ENCODE measurements around the gene VSTM5. TPM values are rescaled to one million over a fixed set of nuclear protein-coding genes. Genes with fewer than 3 reads are reported as not detected.

VSTM5 gene
- total and polyA plus RNA-seq, 2 experiments from 2014 or later, result 0.17 to 0.97 TPM

GRCh38 chr11:93804879-93805278, 45.5 kb downstream of the VSTM5 start:
- DNase-seq (ENCODE audit: low spot score), result no peak
- TF ChIP-seq EZH2 (IDR thresholded peaks at IDR 0.05; ENCODE audit: borderline replicate concordance) (no peak), EZH2phosphoT487 (IDR thresholded peaks at IDR 0.05; ENCODE audit: low read depth, severe bottlenecking, unreplicated experiment) (no peak)
- Histone ChIP-seq H3K79me2 (peaks cover 38% of the 10 kb centered on the region), H3K4me2 (no peak overlapping the region), H3K27me3 (no peaks in the 10 kb centered on the region), H3K27ac (no peak overlapping the region), H3K4me3 (no peak overlapping the region), H3K4me1 (ENCODE audit: insufficient read depth) (no peaks in the 10 kb centered on the region), H3K9me3 (ENCODE audit: low read depth) (no peaks in the 10 kb centered on the region), H2AFZ (no peak overlapping the region), H3K9me2 (replicated peaks; ENCODE audit: insufficient read depth) (no peaks in the 10 kb centered on the region), H4K20me1 (ENCODE audit: insufficient read depth, poor library complexity, severe bottlenecking) (peaks cover 4% of the 10 kb centered on the region), H3K36me3 (replicated peaks; ENCODE audit: insufficient read depth, low read depth) (no peaks in the 10 kb centered on the region)
- WGBS (ENCODE audit: low lambda C conversion rate, missing lambda C conversion rate), result 100% methylated on average over 2 of the region's 2 CpGs

- DNase-seq (ENCODE audit: low spot score), result no peak
- H3K36me3 ChIP-seq (replicated peaks; ENCODE audit: insufficient read depth, low read depth), result peaks cover 8% of the 10 kb centered on the region
- WGBS (ENCODE audit: low lambda C conversion rate, missing lambda C conversion rate), result 88% methylated on average over 2 of the region's 2 CpGs
- H4K20me1 ChIP-seq (ENCODE audit: insufficient read depth, poor library complexity, severe bottlenecking), result no peaks in the 10 kb centered on the region
- H3K27ac ChIP-seq, result no peak overlapping the region
- H2AFZ ChIP-seq, result no peak overlapping the region
- no peaks in the 10 kb centered on the region for H3K9me2 ChIP-seq (replicated peaks; ENCODE audit: insufficient read depth)
- no peak overlapping the region for H3K4me2 ChIP-seq
- H3K27me3 ChIP-seq, result no peaks in the 10 kb centered on the region
- H3K4me3 ChIP-seq, result no peak overlapping the region
- no peaks in the 10 kb centered on the region for H3K9me3 ChIP-seq (ENCODE audit: low read depth)
- TF ChIP-seq EZH2 (IDR thresholded peaks at IDR 0.05; ENCODE audit: borderline replicate concordance), result no peak
- TF ChIP-seq CTCF (IDR thresholded peaks at IDR 0.05; ENCODE audit: poor library complexity), result no peak
- no peak for TF ChIP-seq EZH2phosphoT487 (IDR thresholded peaks at IDR 0.05; ENCODE audit: low read depth, severe bottlenecking, unreplicated experiment)
- no peaks in the 10 kb centered on the region for H3K4me1 ChIP-seq (ENCODE audit: insufficient read depth)
- H3K79me2 ChIP-seq, result peaks cover 36% of the 10 kb centered on the region
Measured at GRCh38 chr11:93801366-93801765, 49.1 kb downstream of the VSTM5 start.

GRCh38 chr11:93796441-93797231, 53.8 kb downstream of the VSTM5 start:
- Histone ChIP-seq H2AFZ (no peak overlapping the region), H3K79me2 (peaks cover 53% of the 10 kb centered on the region), H3K4me3 (no peak overlapping the region), H3K4me2 (no peak overlapping the region), H3K9me3 (ENCODE audit: low read depth) (no peaks in the 10 kb centered on the region), H3K27ac (no peak overlapping the region), H3K9me2 (replicated peaks; ENCODE audit: insufficient read depth) (no peaks in the 10 kb centered on the region), H3K36me3 (replicated peaks; ENCODE audit: insufficient read depth, low read depth) (peaks cover 8% of the 10 kb centered on the region), H4K20me1 (ENCODE audit: insufficient read depth, poor library complexity, severe bottlenecking) (peaks cover 11% of the 10 kb centered on the region), H3K27me3 (no peaks in the 10 kb centered on the region), H3K4me1 (ENCODE audit: insufficient read depth) (no peaks in the 10 kb centered on the region)
- no peak for DNase-seq (ENCODE audit: low spot score)
- TF ChIP-seq EZH2 (IDR thresholded peaks at IDR 0.05; ENCODE audit: borderline replicate concordance) (no peak), EZH2phosphoT487 (IDR thresholded peaks at IDR 0.05; ENCODE audit: low read depth, severe bottlenecking, unreplicated experiment) (no peak), CTCF (IDR thresholded peaks at IDR 0.05; ENCODE audit: poor library complexity) (no peak)
- WGBS (ENCODE audit: low lambda C conversion rate, missing lambda C conversion rate), result 88% methylated on average over 6 of the region's 6 CpGs

- no peak for DNase-seq (ENCODE audit: low spot score)
- H3K79me2 ChIP-seq, result peaks cover 86% of the 10 kb centered on the region
- peaks cover 11% of the 10 kb centered on the region for H3K4me1 ChIP-seq (ENCODE audit: insufficient read depth)
- TF ChIP-seq EZH2 (IDR thresholded peaks at IDR 0.05; ENCODE audit: borderline replicate concordance), result no peak
- TF ChIP-seq CTCF (IDR thresholded peaks at IDR 0.05; ENCODE audit: poor library complexity), result no peak
- TF ChIP-seq EZH2phosphoT487 (IDR thresholded peaks at IDR 0.05; ENCODE audit: low read depth, severe bottlenecking, unreplicated experiment), result no peak
- H3K9me2 ChIP-seq (replicated peaks; ENCODE audit: insufficient read depth), result no peaks in the 10 kb centered on the region
- H2AFZ ChIP-seq, result no peak overlapping the region
- H4K20me1 ChIP-seq (ENCODE audit: insufficient read depth, poor library complexity, severe bottlenecking), result peaks cover 58% of the 10 kb centered on the region
- H3K27ac ChIP-seq, result no peak overlapping the region
- H3K4me2 ChIP-seq, result no peak overlapping the region
- no peak overlapping the region for H3K4me3 ChIP-seq
- H3K9me3 ChIP-seq (ENCODE audit: low read depth), result no peaks in the 10 kb centered on the region
- no peaks in the 10 kb centered on the region for H3K36me3 ChIP-seq (replicated peaks; ENCODE audit: insufficient read depth, low read depth)
- H3K27me3 ChIP-seq, result no peaks in the 10 kb centered on the region
- 85% methylated on average over 5 of the region's 5 CpGs for WGBS (ENCODE audit: low lambda C conversion rate, missing lambda C conversion rate)
Measured at GRCh38 chr11:93791493-93791892, 58.9 kb downstream of the VSTM5 start.

All from hepatocyte (in vitro differentiated cells).